Testis (tissue), 2 donors: ENCODE measurements around the gene WNT4.

ENCODE experiments used
- CTCF ChIP-seq, 3 experiments: fragments of 450-650 bp in 2 of 3; fragments of 200-600 bp in 1 of 3; sonication (generic) in 1 of 3; IDR thresholded peaks; one replicate each; pipeline ENCODE4 v1.5.1; 2016 to 2019; ENCODE audit warnings: antibody characterized with exemption in 3 of 3, mild to moderate bottlenecking in 2 of 3, moderate library complexity in 1 of 3
- POLR2A ChIP-seq: fragments of 450-650 bp; IDR thresholded peaks from one replicate; pipeline ENCODE4 v1.6.1; 2017; ENCODE audit warnings: antibody characterized with exemption, mild to moderate bottlenecking, moderate library complexity

- TF ChIP-seq CTCF (IDR thresholded peaks at IDR 0.05) = no peak
- no peak for TF ChIP-seq POLR2A
Measured at GRCh38 chr1:22098752-22099151, 44.1 kb downstream of the WNT4 start.
